Esophagus muscularis mucosa (tissue), 4 donors: Measurements from ENCODE around the gene ATP5PD. TPM values are rescaled to one million over a fixed set of nuclear protein-coding genes. Genes with fewer than 3 reads are reported as not detected.
A peak's percentile ranks its signal among the peaks of the same experiment; 100 is the strongest.
"Not testable (repeated sequence)": the region's sequence is repeated elsewhere in the genome, so short reads cannot be mapped to it uniquely, and the experiment has no call there.

Source experiments
- DNase-seq: peaks from one replicate; pipeline ENCODE4 v3.0.0-alpha.2; 2017; ENCODE audit errors: extremely low spot score
- H3K27ac ChIP-seq, 4 donors: fragments of 200-600 bp; sonication (generic); replicated peaks in 1 of 4; 1 replicate in 3 of 4; 2 replicates in 1 of 4; pipeline ENCODE4 v1.5.1; 2016 to 2019; ENCODE audit warnings: mild to moderate bottlenecking in 1 of 4
- H3K27me3 ChIP-seq, 4 donors: fragments of 200-600 bp; sonication (generic); one replicate each; pipeline versions ENCODE4 v1.5.1 to v1.6.0; 2016 to 2019
- H3K36me3 ChIP-seq, 4 donors: fragments of 200-600 bp; sonication (generic); one replicate each; pipeline ENCODE4 v1.5.1; 2016 to 2019
- H3K4me1 ChIP-seq, 4 donors: fragments of 200-600 bp; sonication (generic); one replicate each; pipeline ENCODE4 v1.5.1; 2016 to 2019
- H3K4me3 ChIP-seq, 4 donors: fragments of 200-600 bp; sonication (generic); 1 replicate in 2 of 4; 2 replicates in 2 of 4; pipeline ENCODE4 v1.5.1; 2016 to 2019; ENCODE audit warnings: mild to moderate bottlenecking in 4 of 4, moderate library complexity in 1 of 4
- H3K9me3 ChIP-seq, 4 donors: fragments of 200-600 bp; sonication (generic); 1 replicate in 3 of 4; 2 replicates in 1 of 4; pipeline ENCODE4 v1.5.1; 2016 to 2019
- EP300 ChIP-seq: sonication (generic); formaldehyde crosslinking; IDR thresholded peaks from one replicate; pipeline ENCODE4 v1.6.1; 2017; ENCODE audit warnings: antibody characterized with exemption
- POLR2A ChIP-seq: fragments of 450-650 bp; IDR thresholded peaks from one replicate; pipeline ENCODE4 v1.6.1; 2017; ENCODE audit warnings: antibody characterized with exemption, moderate library complexity, mild to moderate bottlenecking, low read depth
- POLR2AphosphoS5 ChIP-seq, 2 donors: sonication (generic); formaldehyde crosslinking; IDR thresholded peaks; one replicate each; pipeline ENCODE4 v1.6.1; 2017; ENCODE audit warnings: antibody characterized with exemption in 2 of 2
- WGBS: methylation state at CpG from one replicate; pipeline ENCODE4 v1.1.5; 2018; 5-methylcytosine and 5-hydroxymethylcytosine counted together
- intact Hi-C: fragments of 100-400 bp; cut with DNase I; formaldehyde crosslinking; loops from one replicate; pipeline ENCODE4 v1.15.1; 2023
- total RNA-seq, 4 donors: library from RNA; depleted of rRNA; stranded (reverse); fragments of >200 nt; gene quantifications; one replicate each; pipeline versions ENCODE4 v1.1.0 to v1.2.1, GENCODE V29; 2016
- TF ChIP-seq, protein P1 (sequence below), 3 experiments: fragments of 200-600 bp in 2 of 3; fragments of 450-650 bp in 1 of 3; sonication (generic) in 2 of 3; IDR thresholded peaks; one replicate each; pipeline ENCODE4 v1.5.1; 2017 to 2019; ENCODE audit warnings: antibody characterized with exemption in 3 of 3, mild to moderate bottlenecking in 2 of 3, moderate library complexity in 1 of 3

ATP5PD gene
- total RNA-seq, 4 donors from 2014 or later, result 202 to 388 (median 256) TPM

DNA sequence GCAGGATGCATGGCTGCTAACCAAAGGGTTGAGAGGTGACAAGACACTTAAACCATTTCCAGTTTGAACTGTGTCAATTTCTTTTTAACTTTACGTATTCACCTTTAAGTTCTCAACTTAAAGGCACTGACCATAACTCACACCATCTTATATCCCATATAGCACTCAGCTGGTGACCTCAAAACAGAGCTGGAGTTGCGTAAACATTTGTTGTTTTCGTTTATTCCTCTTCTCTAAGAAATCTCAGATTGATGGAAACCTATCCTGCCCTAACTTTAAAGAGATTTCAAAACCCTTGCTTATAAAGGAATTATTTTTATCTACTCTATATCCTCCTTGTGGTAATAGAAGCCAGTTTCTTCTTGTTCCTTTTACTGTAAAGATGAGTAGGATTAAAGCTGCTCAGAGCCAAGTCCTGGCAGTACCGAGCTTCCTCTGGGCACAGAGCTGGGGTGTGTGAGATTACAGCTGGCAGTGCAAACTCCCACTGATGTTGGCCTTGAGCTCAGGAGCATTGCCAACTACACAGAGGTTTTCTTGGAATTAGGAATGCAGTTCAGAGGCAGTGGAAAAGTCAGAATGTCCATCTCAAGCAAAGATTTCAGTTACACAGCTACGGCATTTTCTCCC, 1.6 kb upstream of the ATP5PD start:
- no peaks in the 10 kb centered on the region for H3K27me3 ChIP-seq
- intact Hi-C loops, result no loop called here
- TF ChIP-seq, protein P1, sequence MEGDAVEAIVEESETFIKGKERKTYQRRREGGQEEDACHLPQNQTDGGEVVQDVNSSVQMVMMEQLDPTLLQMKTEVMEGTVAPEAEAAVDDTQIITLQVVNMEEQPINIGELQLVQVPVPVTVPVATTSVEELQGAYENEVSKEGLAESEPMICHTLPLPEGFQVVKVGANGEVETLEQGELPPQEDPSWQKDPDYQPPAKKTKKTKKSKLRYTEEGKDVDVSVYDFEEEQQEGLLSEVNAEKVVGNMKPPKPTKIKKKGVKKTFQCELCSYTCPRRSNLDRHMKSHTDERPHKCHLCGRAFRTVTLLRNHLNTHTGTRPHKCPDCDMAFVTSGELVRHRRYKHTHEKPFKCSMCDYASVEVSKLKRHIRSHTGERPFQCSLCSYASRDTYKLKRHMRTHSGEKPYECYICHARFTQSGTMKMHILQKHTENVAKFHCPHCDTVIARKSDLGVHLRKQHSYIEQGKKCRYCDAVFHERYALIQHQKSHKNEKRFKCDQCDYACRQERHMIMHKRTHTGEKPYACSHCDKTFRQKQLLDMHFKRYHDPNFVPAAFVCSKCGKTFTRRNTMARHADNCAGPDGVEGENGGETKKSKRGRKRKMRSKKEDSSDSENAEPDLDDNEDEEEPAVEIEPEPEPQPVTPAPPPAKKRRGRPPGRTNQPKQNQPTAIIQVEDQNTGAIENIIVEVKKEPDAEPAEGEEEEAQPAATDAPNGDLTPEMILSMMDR (IDR thresholded peaks at IDR 0.05), result no peak
- TF ChIP-seq POLR2AphosphoS5 (IDR thresholded peaks at IDR 0.05) (no peak), EP300 (no peak), POLR2A (no peak)
- H3K9me3 ChIP-seq, result no peaks in the 10 kb centered on the region
- peaks cover 9 to 38% (median 26%) of the 10 kb centered on the region in 4 donors for H3K36me3 ChIP-seq
- H3K4me1 ChIP-seq, result peaks cover 16 to 46% (median 42%) of the 10 kb centered on the region in 4 donors
- peak overlapping the region; percentile 96 to 97 (median 97) for H3K27ac ChIP-seq
- no peak for DNase-seq
- H3K4me3 ChIP-seq, result peak overlapping the region; percentile 70 to 95 (median 90)
- 27% methylated on average over 5 of the region's 5 CpGs for WGBS

GRCh38 chr17:75047398-75048098, 779 bp upstream of the ATP5PD start:
- TF ChIP-seq POLR2AphosphoS5 (IDR thresholded peaks at IDR 0.05) (no peak), EP300 (no peak), POLR2A (no peak)
- TF ChIP-seq, protein P1 (IDR thresholded peaks at IDR 0.05), result no peak
- Histone ChIP-seq H3K4me3 (peak overlapping the region; percentile 70 to 95 (median 90)), H3K27ac (peak overlapping the region; percentile 96 to 97 (median 97)), H3K9me3 (no peaks in the 10 kb centered on the region), H3K27me3 (no peaks in the 10 kb centered on the region), H3K36me3 (peaks cover under 1 to 30% (median 18%) of the 10 kb centered on the region in 4 donors), H3K4me1 (peaks cover 16 to 53% (median 42%) of the 10 kb centered on the region in 4 donors)
- DNase-seq, result no peak
- under 1% methylated on average over 18 of the region's 38 CpGs for WGBS
- intact Hi-C loops, result no loop called here

GRCh38 chr17:75045946-75046406, 793 bp downstream of the ATP5PD start:
- H3K9me3 ChIP-seq, DNase-seq, H3K27me3 ChIP-seq, intact Hi-C loops: not testable (repeated sequence)
- peaks cover 11 to 31% (median 23%) of the 10 kb centered on the region in 4 donors for H3K36me3 ChIP-seq
- 14% methylated on average over 25 of the region's 25 CpGs for WGBS
- H3K4me3 ChIP-seq, result peak overlapping the region; percentile 70 to 95 (median 90)
- peaks cover 16 to 53% (median 42%) of the 10 kb centered on the region in 4 donors for H3K4me1 ChIP-seq
- H3K27ac ChIP-seq, result peak overlapping the region; percentile 96 to 97 (median 97)

DNA sequence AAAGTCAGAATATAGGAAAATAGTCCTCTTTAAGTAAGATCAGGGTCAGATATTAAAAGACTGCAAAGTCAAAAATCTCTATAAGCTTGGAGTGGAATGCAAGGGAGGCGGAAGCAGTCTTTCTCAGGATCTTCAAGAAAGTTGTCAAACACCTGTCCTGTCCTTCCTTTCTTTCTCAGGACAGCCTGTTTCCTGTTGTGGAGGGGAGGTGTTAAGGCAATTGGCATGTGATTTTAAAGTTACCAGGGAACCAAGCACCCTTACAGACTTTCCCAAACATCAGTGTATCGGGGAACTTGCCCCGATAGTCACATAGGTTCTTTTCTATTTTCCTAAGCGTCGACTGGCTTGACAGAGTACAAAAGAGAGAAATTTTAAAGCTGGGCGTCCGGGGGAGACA, 2.1 kb downstream of the ATP5PD start:
- WGBS, result 77% methylated on average over 7 of the region's 7 CpGs
- no peak for TF ChIP-seq POLR2AphosphoS5 (IDR thresholded peaks at IDR 0.05)
- no peak for TF ChIP-seq POLR2A
- TF ChIP-seq EP300, result no peak
- TF ChIP-seq, protein P1 (IDR thresholded peaks at IDR 0.05), result no peak
- H3K4me1 ChIP-seq, result peaks cover 16 to 51% (median 42%) of the 10 kb centered on the region in 4 donors
- peaks cover 22 to 31% (median 26%) of the 10 kb centered on the region in 4 donors for H3K36me3 ChIP-seq
- H3K9me3 ChIP-seq, result no peaks in the 10 kb centered on the region
- H3K27ac ChIP-seq, result no peak overlapping the region
- H3K27me3 ChIP-seq, result no peaks in the 10 kb centered on the region
- no peak overlapping the region for H3K4me3 ChIP-seq
- intact Hi-C loops, result no loop called here
- no peak for DNase-seq

DNA sequence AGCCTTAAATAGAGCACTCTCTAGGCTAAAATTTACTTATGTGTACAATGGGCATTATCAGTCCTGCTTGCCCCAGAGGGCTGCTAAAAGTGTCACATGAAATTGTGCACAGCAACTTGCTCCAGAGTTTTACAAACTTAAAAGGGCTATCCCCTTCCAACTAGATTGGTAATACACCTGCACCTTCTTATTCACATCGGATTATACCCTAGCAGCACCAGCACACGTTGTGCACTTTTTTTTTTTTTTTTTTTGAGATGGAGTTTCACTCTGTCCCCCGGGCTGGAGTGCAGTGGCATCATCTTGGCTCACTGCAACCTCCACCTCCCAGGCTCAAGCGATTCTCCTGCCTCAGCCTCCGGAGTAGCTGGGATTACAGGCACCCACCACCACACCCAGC, 3.0 kb downstream of the ATP5PD start:
- 71% methylated on average over 5 of the region's 5 CpGs for WGBS

More for the DNA sequence above, 3.0 kb downstream of the ATP5PD start:
- H3K4me3 ChIP-seq, intact Hi-C loops, H3K9me3 ChIP-seq, H3K27me3 ChIP-seq, DNase-seq, H3K27ac ChIP-seq: not testable (repeated sequence)
- peaks cover 31 to 37% (median 35%) of the 10 kb centered on the region in 4 donors for H3K36me3 ChIP-seq
- H3K4me1 ChIP-seq, result peaks cover 12 to 42% (median 34%) of the 10 kb centered on the region in 4 donors
